GM23338 (cell line): ENCODE measurements around the gene PARVG. TPM values are rescaled to one million over a fixed set of nuclear protein-coding genes. Genes with fewer than 3 reads are reported as not detected.
A peak's percentile ranks its signal among the peaks of the same experiment; 100 is the strongest.

ENCODE experiments used
- ATAC-seq: fragments of 200-7000 bp; cut with Tn5 transposase; 3 replicates; pipeline ENCODE4 v1.9.1; 2020
- DNase-seq: peaks from one replicate; pipeline ENCODE4 v3.0.0-alpha.2; 2015; ENCODE audit warnings: low spot score
- H2AFZ ChIP-seq: fragments of 200-600 bp; sonication (generic); 2 replicates; pipeline ENCODE4 v1.8.0; 2016; ENCODE audit warnings: antibody characterized with exemption, mild to moderate bottlenecking, moderate library complexity
- H3F3A ChIP-seq: fragments of 200-600 bp; sonication (generic); replicated peaks from 2 replicates; pipeline ENCODE4 v1.8.0; 2017; ENCODE audit warnings: antibody characterized with exemption, mixed run types, low read depth
- H3K27ac ChIP-seq: fragments of 200-600 bp; sonication (generic); 2 replicates; pipeline ENCODE4 v1.6.1; 2016; ENCODE audit warnings: low read depth
- H3K27me3 ChIP-seq: fragments of 200-600 bp; sonication (generic); 2 replicates; pipeline ENCODE4 v1.8.0; 2016; ENCODE audit warnings: mild to moderate bottlenecking, mixed run types, moderate library complexity; ENCODE audit not compliant: insufficient read depth
- H3K36me3 ChIP-seq: fragments of 200-600 bp; sonication (generic); 2 replicates; pipeline ENCODE4 v1.8.0; 2016; ENCODE audit warnings: mild to moderate bottlenecking; ENCODE audit not compliant: insufficient read depth
- H3K4me1 ChIP-seq: fragments of 200-600 bp; sonication (generic); 2 replicates; pipeline ENCODE4 v1.8.0; 2016; ENCODE audit warnings: mild to moderate bottlenecking, moderate library complexity; ENCODE audit not compliant: insufficient read depth
- H3K4me2 ChIP-seq: fragments of 200-600 bp; sonication (generic); 2 replicates; pipeline ENCODE4 v1.7.1; 2017; ENCODE audit warnings: mixed run types
- H3K4me3 ChIP-seq: fragments of 200-600 bp; sonication (generic); 2 replicates; pipeline ENCODE4 v1.6.1; 2016; ENCODE audit warnings: mixed run types
- H3K79me2 ChIP-seq: fragments of 200-600 bp; sonication (generic); replicated peaks from 2 replicates; pipeline ENCODE4 v1.8.0; 2017; ENCODE audit warnings: mild to moderate bottlenecking; ENCODE audit not compliant: insufficient read depth
- H3K9me2 ChIP-seq: fragments of 200-600 bp; sonication (generic); 2 replicates; pipeline ENCODE4 v1.8.0; 2017; ENCODE audit not compliant: insufficient read depth
- H4K20me1 ChIP-seq: fragments of 200-600 bp; sonication (generic); replicated peaks from 2 replicates; pipeline ENCODE4 v1.8.0; 2017; ENCODE audit warnings: mild to moderate bottlenecking; ENCODE audit not compliant: insufficient read depth
- H3K27ac Mint-ChIP-seq: 2 replicates; pipeline ENCODE4 v1.8.0; 2020; ENCODE audit warnings: inconsistent platforms, mild to moderate bottlenecking, moderate library complexity, mixed read lengths
- H3K27me3 Mint-ChIP-seq: 3 replicates; pipeline ENCODE4 v1.8.0; 2022; ENCODE audit warnings: low read depth, mild to moderate bottlenecking, moderate library complexity, mixed read lengths, inconsistent platforms; ENCODE audit not compliant: insufficient read depth, poor library complexity
- H3K36me3 Mint-ChIP-seq: 3 replicates; pipeline ENCODE4 v1.8.0; 2021; ENCODE audit warnings: low read depth, mild to moderate bottlenecking, inconsistent platforms, moderate library complexity, mixed read lengths
- H3K4me1 Mint-ChIP-seq: 3 replicates; pipeline ENCODE4 v1.8.0; 2020; ENCODE audit warnings: mild to moderate bottlenecking, inconsistent platforms, mixed read lengths
- H3K4me3 Mint-ChIP-seq: 3 replicates; pipeline ENCODE4 v1.8.0; 2021; ENCODE audit warnings: moderate library complexity, mild to moderate bottlenecking, inconsistent platforms, mixed read lengths
- H3K9me3 Mint-ChIP-seq: 3 replicates; pipeline ENCODE4 v1.8.0; 2020; ENCODE audit warnings: moderate library complexity, mild to moderate bottlenecking, inconsistent platforms, mixed read lengths
- CREB1 ChIP-seq: fragments of 250-450 bp; sonication (Bioruptor Pico); IDR thresholded peaks from 2 replicates; pipeline ENCODE4 v1.5.0; 2020; ENCODE audit warnings: low read depth, mild to moderate bottlenecking, moderate library complexity
- ETS1 ChIP-seq: IDR thresholded peaks from 2 replicates; pipeline ENCODE4 v1.6.1; 2016; ENCODE audit warnings: antibody characterized with exemption
- EZH2phosphoT487 ChIP-seq: fragments of 200-600 bp; sonication (generic); IDR thresholded peaks from one replicate; pipeline ENCODE4 v1.8.1; 2018; ENCODE audit warnings: antibody characterized with exemption; ENCODE audit not compliant: unreplicated experiment
- JUNB ChIP-seq: IDR thresholded peaks from one replicate; pipeline ENCODE4 v1.6.1; 2016; ENCODE audit warnings: antibody characterized with exemption; ENCODE audit not compliant: unreplicated experiment
- POLR2AphosphoS5 ChIP-seq: IDR thresholded peaks from 2 replicates; pipeline ENCODE4 v1.6.1; 2016; ENCODE audit warnings: antibody characterized with exemption, low read depth
- REST ChIP-seq: IDR thresholded peaks from one replicate; pipeline ENCODE4 v1.6.1; 2018; ENCODE audit warnings: antibody characterized with exemption; ENCODE audit not compliant: unreplicated experiment
- STAT1 ChIP-seq: IDR thresholded peaks from one replicate; pipeline ENCODE4 v1.6.1; 2016; ENCODE audit warnings: antibody characterized with exemption; ENCODE audit not compliant: unreplicated experiment
- ZNF114 ChIP-seq: fragments of 250-450 bp; sonication (Bioruptor Pico); IDR thresholded peaks from 2 replicates; pipeline ENCODE4 v1.5.0; 2020; ENCODE audit warnings: mild to moderate bottlenecking, moderate library complexity
- ZNF331 ChIP-seq: fragments of 250-450 bp; sonication (Bioruptor Pico); IDR thresholded peaks from 2 replicates; pipeline ENCODE4 v1.5.0; 2020; ENCODE audit warnings: low read depth, mild to moderate bottlenecking, moderate library complexity
- ZNF462 ChIP-seq: fragments of 250-450 bp; sonication (Bioruptor Pico); IDR thresholded peaks from 2 replicates; pipeline ENCODE4 v1.5.0; 2020; ENCODE audit warnings: mild to moderate bottlenecking, moderate library complexity
- polyA plus RNA-seq: library from polyadenylated mRNA; unstranded; fragments of >200 nt; fragmentation: Nextera tagmentation; extraction: Ambion mirVana; gene quantifications from 2 replicates; pipeline ENCODE4 v1.2.1, GENCODE V29; 2016
- total RNA-seq: library from RNA; depleted of rRNA; stranded (reverse); fragments of >200 nt; shearing (Covaris generic); gene quantifications from 2 replicates; pipeline ENCODE4 v1.2.3, GENCODE V29; 2014

Gene PARVG
- total and polyA plus RNA-seq, 2 experiments from 2014 or later: 0.14 to 0.31 TPM

- no peaks in the 10 kb centered on the region; the same call in 1 of the 3 replicates for H3K36me3 Mint-ChIP-seq
- H2AFZ ChIP-seq: no peak overlapping the region
- peaks cover 3% of the 10 kb centered on the region; the same call in 1 of the 2 replicates for H3K4me1 ChIP-seq
- no peaks in the 10 kb centered on the region for H3K27me3 ChIP-seq
- no peak overlapping the region for H3K4me3 Mint-ChIP-seq
- no peak overlapping the region for H3K4me2 ChIP-seq
- no peak overlapping the region for H3K4me3 ChIP-seq
- H3K27ac Mint-ChIP-seq: no peak overlapping the region
- peaks cover 6% of the 10 kb centered on the region for H3K27me3 Mint-ChIP-seq
- H3K79me2 ChIP-seq: no peaks in the 10 kb centered on the region
- DNase-seq (no peak), ATAC-seq (no peak)
- H3K4me1 Mint-ChIP-seq: peaks cover 25% of the 10 kb centered on the region
- no peaks in the 10 kb centered on the region for H3K9me2 ChIP-seq
- H4K20me1 ChIP-seq: no peaks in the 10 kb centered on the region
- 0 out of 2 replicates have a peak overlapping the region, but pooled peaks have one; percentile 26 for H3K27ac ChIP-seq
- H3K9me3 Mint-ChIP-seq: no peaks in the 10 kb centered on the region
- no peak for TF ChIP-seq POLR2AphosphoS5
- no peak for TF ChIP-seq ETS1
- TF ChIP-seq CREB1 (CRISPR knock-in tag): no peak
- TF ChIP-seq ZNF331 (CRISPR knock-in tag): no peak
- H3F3A ChIP-seq: no peaks in the 10 kb centered on the region
- no peaks in the 10 kb centered on the region for H3K36me3 ChIP-seq
Observed at GRCh38 chr22:44164031-44164430, 16.7 kb upstream of the PARVG start.

GRCh38 chr22:44165286-44165874 is 15.3 kb upstream of the PARVG start:
- H3K9me2 ChIP-seq: no peaks in the 10 kb centered on the region
- TF ChIP-seq ZNF462 (CRISPR knock-in tag) (no peak), EZH2phosphoT487 (no peak), ZNF114 (CRISPR knock-in tag) (no peak), ETS1 (no peak), REST (no peak), STAT1 (no peak), JUNB (no peak)

More at GRCh38 chr22:44165286-44165874, 15.3 kb upstream of the PARVG start:
- Histone ChIP-seq H3K27ac (no peak overlapping the region), H3K4me3 (no peak overlapping the region), H3K4me1 (peaks cover 2% of the 10 kb centered on the region; the same call in 1 of the 2 replicates), H3K36me3 (no peaks in the 10 kb centered on the region), H3F3A (no peaks in the 10 kb centered on the region), H3K4me2 (no peak overlapping the region), H4K20me1 (no peaks in the 10 kb centered on the region), H3K27me3 (no peaks in the 10 kb centered on the region), H2AFZ (no peak overlapping the region), H3K79me2 (no peaks in the 10 kb centered on the region)
- Mint-ChIP-seq H3K9me3 (no peaks in the 10 kb centered on the region), H3K27ac (no peak overlapping the region), H3K4me3 (no peak overlapping the region), H3K27me3 (no peaks in the 10 kb centered on the region), H3K4me1 (peaks cover 18% of the 10 kb centered on the region), H3K36me3 (no peaks in the 10 kb centered on the region; the same call in 2 of the 3 replicates)
- DNase-seq (no peak), ATAC-seq (no peak)
